ENCODE data around the gene GBP3.
A peak's percentile ranks its signal among the peaks of the same experiment; 100 is the strongest.
"Not testable (repeated sequence)": the region's sequence is repeated elsewhere in the genome, so short reads cannot be mapped to it uniquely, and the experiment has no call there.

Gene GBP3

DNA sequence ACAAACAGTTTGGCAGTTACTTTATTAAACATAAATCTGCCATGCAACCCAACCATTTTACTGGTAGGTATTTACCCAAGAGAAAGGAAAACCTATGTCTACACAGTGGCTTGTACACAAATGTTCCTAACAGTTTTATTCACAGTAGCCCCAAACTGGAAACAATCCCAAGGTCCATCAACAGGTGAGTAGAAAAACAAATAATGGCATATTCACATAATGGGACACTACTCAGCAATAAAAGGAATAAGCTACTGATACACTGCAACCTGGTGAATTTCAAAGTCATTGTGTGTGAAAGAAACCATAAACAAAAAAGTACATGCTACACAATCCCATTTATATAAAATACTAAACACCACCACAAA lies 42.9 kb downstream of the GBP3 start:
- Histone ChIP-seq H3K14ac (ENCODE audit: low read length) (no peak overlapping the region), H2BK120ac (ENCODE audit: insufficient read depth, low read length, poor library complexity) (no peak overlapping the region), H3K9ac (ENCODE audit: low read length) (no peak overlapping the region), H2AK5ac (ENCODE audit: low read length) (no peak overlapping the region), H4K12ac (ENCODE audit: low read depth, low read length) (no peak overlapping the region), H4K8ac (ENCODE audit: low read depth, low read length) (no peak overlapping the region), H2AFZ (ENCODE audit: insufficient read depth, low read length, poor library complexity) (no peak overlapping the region), H3K79me1 (ENCODE audit: low read length) (no peaks in the 10 kb centered on the region), H3K4ac (ENCODE audit: low read depth, low read length) (no peak overlapping the region), H3K4me3 (ENCODE audit: low read depth, low read length) (no peak overlapping the region), H3K18ac (ENCODE audit: low read length) (no peak overlapping the region), H3K4me1 (ENCODE audit: control insufficient read depth in 1 of 2, insufficient read depth in 2 of 2, low read length in 2 of 2) (no peaks in the 10 kb centered on the region), H3K27me3 (ENCODE audit: insufficient read depth, low read length) (no peaks in the 10 kb centered on the region), H2BK12ac (ENCODE audit: low read length) (no peak overlapping the region), H3K27ac (ENCODE audit: low read depth, low read length) (no peak overlapping the region), H3K23ac (ENCODE audit: low read length) (no peak overlapping the region), H3K4me2 (ENCODE audit: low read length) (no peak overlapping the region), H3K36me3 (ENCODE audit: control insufficient read depth in 1 of 2, insufficient read depth in 2 of 2, low read length in 2 of 2) (peaks cover 11 to 14% of the 10 kb centered on the region in 2 experiments), H2BK5ac (ENCODE audit: low read depth, low read length, poor library complexity) (no peak overlapping the region), H3K79me2 (ENCODE audit: control insufficient read depth, insufficient read depth, low read length, poor library complexity) (peaks cover 2% of the 10 kb centered on the region), H3K9me3 (ENCODE audit: insufficient read depth, low read depth, low read length) (no peaks in the 10 kb centered on the region), H4K91ac (ENCODE audit: low read depth, low read length) (no peak overlapping the region)
- DNase-seq = no peak

DNA sequence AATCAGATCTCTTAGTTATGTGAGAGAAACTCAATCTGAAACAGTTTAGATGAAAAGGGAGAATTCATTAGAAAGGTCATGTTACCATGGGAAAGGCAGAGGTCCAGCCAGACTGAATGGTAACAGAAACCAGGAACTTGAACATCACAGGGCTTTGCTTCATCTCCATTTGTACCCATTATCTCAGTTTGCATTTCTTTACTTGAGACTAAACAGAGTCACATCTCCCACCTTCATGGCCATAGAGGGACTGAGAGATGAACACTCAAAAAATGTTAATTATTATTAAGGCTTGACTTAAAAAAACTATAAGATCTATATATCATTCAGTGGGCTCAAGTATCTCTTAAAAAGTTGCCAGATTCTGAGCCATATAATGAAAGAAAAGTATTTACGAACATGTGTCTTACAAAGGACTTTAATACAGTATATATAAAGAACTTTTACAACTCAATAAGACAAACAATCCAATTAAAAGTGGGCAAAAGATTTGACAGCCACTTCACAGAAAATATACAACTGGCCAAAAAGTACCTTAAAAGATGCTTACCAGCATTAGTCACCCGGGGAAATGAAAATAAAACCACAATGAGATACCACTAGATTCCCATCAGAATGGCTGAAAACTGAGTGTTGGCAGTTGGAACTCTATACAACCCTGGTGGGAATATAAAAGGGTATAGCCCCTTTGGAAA lies 43.5 kb downstream of the GBP3 start:
- Histone ChIP-seq H3K27me3 (ENCODE audit: insufficient read depth, low read length) (no peaks in the 10 kb centered on the region), H3K23ac (ENCODE audit: low read length) (no peak overlapping the region), H2BK5ac (ENCODE audit: low read depth, low read length, poor library complexity) (no peak overlapping the region), H2BK120ac (ENCODE audit: insufficient read depth, low read length, poor library complexity) (no peak overlapping the region), H3K9me3 (ENCODE audit: insufficient read depth, low read depth, low read length) (no peaks in the 10 kb centered on the region), H3K14ac (ENCODE audit: low read length) (no peak overlapping the region), H3K79me2 (ENCODE audit: control insufficient read depth, insufficient read depth, low read length, poor library complexity) (peaks cover 2% of the 10 kb centered on the region), H2AFZ (ENCODE audit: insufficient read depth, low read length, poor library complexity) (no peak overlapping the region), H4K8ac (ENCODE audit: low read depth, low read length) (no peak overlapping the region), H3K4me2 (ENCODE audit: low read length) (no peak overlapping the region), H4K91ac (ENCODE audit: low read depth, low read length) (no peak overlapping the region), H3K27ac (ENCODE audit: low read depth, low read length) (no peak overlapping the region), H3K4me1 (ENCODE audit: control insufficient read depth in 1 of 2, insufficient read depth in 2 of 2, low read length in 2 of 2) (no peaks in the 10 kb centered on the region), H3K9ac (ENCODE audit: low read length) (no peak overlapping the region), H2BK12ac (ENCODE audit: low read length) (no peak overlapping the region), H2AK5ac (ENCODE audit: low read length) (no peak overlapping the region), H3K79me1 (ENCODE audit: low read length) (no peaks in the 10 kb centered on the region), H3K36me3 (ENCODE audit: control insufficient read depth in 1 of 2, insufficient read depth in 2 of 2, low read length in 2 of 2) (peaks cover 11 to 14% of the 10 kb centered on the region in 2 experiments), H3K18ac (ENCODE audit: low read length) (no peak overlapping the region), H4K12ac (ENCODE audit: low read depth, low read length) (no peak overlapping the region), H3K4me3 (ENCODE audit: low read depth, low read length) (no peak overlapping the region), H3K4ac (ENCODE audit: low read depth, low read length) (no peak overlapping the region)
- DNase-seq = no peak
- no CpG with 5 or more reads among the region's 2 CpGs for WGBS (ENCODE audit: extremely low coverage, insufficient coverage, insufficient read length)

GRCh38 chr1:88976235-88976634 lies 46.4 kb downstream of the GBP3 start:
- peaks cover 3 to 7% of the 10 kb centered on the region in 2 experiments for H3K36me3 ChIP-seq (ENCODE audit: control insufficient read depth in 1 of 2, insufficient read depth in 2 of 2, low read length in 2 of 2)
- H2BK12ac ChIP-seq (ENCODE audit: low read length) = no peak overlapping the region
- H3K9ac ChIP-seq (ENCODE audit: low read length) = no peak overlapping the region
- no peak overlapping the region for H2BK120ac ChIP-seq (ENCODE audit: insufficient read depth, low read length, poor library complexity)
- no CpG with 5 or more reads among the region's 5 CpGs for WGBS (ENCODE audit: extremely low coverage, insufficient coverage, insufficient read length)
- H3K14ac ChIP-seq (ENCODE audit: low read length) = no peak overlapping the region
- H3K4me2 ChIP-seq (ENCODE audit: low read length) = no peak overlapping the region
- H3K27me3 ChIP-seq (ENCODE audit: insufficient read depth, low read length) = no peaks in the 10 kb centered on the region
- H3K27ac ChIP-seq (ENCODE audit: low read depth, low read length) = no peak overlapping the region
- H4K12ac ChIP-seq (ENCODE audit: low read depth, low read length) = no peak overlapping the region
- H3K9me3 ChIP-seq (ENCODE audit: insufficient read depth, low read depth, low read length) = no peaks in the 10 kb centered on the region
- no peak overlapping the region for H3K18ac ChIP-seq (ENCODE audit: low read length)
- H3K4me1 ChIP-seq (ENCODE audit: control insufficient read depth in 1 of 2, insufficient read depth in 2 of 2, low read length in 2 of 2) = no peaks in the 10 kb centered on the region
- H2AK5ac ChIP-seq (ENCODE audit: low read length) = no peak overlapping the region
- no peak overlapping the region for H2BK5ac ChIP-seq (ENCODE audit: low read depth, low read length, poor library complexity)
- H3K79me2 ChIP-seq (ENCODE audit: control insufficient read depth, insufficient read depth, low read length, poor library complexity) = no peaks in the 10 kb centered on the region
- no peak overlapping the region for H3K4me3 ChIP-seq (ENCODE audit: low read depth, low read length)
- H2AFZ ChIP-seq (ENCODE audit: insufficient read depth, low read length, poor library complexity) = no peak overlapping the region
- no peak overlapping the region for H4K91ac ChIP-seq (ENCODE audit: low read depth, low read length)
- no peak overlapping the region for H3K23ac ChIP-seq (ENCODE audit: low read length)
- no peak overlapping the region for H3K4ac ChIP-seq (ENCODE audit: low read depth, low read length)
- peak; percentile 37 to 56 for DNase-seq
- no peaks in the 10 kb centered on the region for H3K79me1 ChIP-seq (ENCODE audit: low read length)
- no peak overlapping the region for H4K8ac ChIP-seq (ENCODE audit: low read depth, low read length)

- not testable (repeated sequence) for H2BK5ac ChIP-seq (ENCODE audit: low read depth, low read length, poor library complexity); H3K14ac ChIP-seq (ENCODE audit: low read length); H3K79me2 ChIP-seq (ENCODE audit: control insufficient read depth, insufficient read depth, low read length, poor library complexity); H3K23ac ChIP-seq (ENCODE audit: low read length); DNase-seq; H3K4me1 ChIP-seq (ENCODE audit: control insufficient read depth in 1 of 2, insufficient read depth in 2 of 2, low read length in 2 of 2); H3K36me3 ChIP-seq (ENCODE audit: control insufficient read depth in 1 of 2, insufficient read depth in 2 of 2, low read length in 2 of 2); H2BK12ac ChIP-seq (ENCODE audit: low read length); H2BK120ac ChIP-seq (ENCODE audit: insufficient read depth, low read length, poor library complexity); H3K9me3 ChIP-seq (ENCODE audit: insufficient read depth, low read depth, low read length); H4K8ac ChIP-seq (ENCODE audit: low read depth, low read length); H3K4me3 ChIP-seq (ENCODE audit: low read depth, low read length); H4K91ac ChIP-seq (ENCODE audit: low read depth, low read length); H3K27me3 ChIP-seq (ENCODE audit: insufficient read depth, low read length); H3K4ac ChIP-seq (ENCODE audit: low read depth, low read length); H2AFZ ChIP-seq (ENCODE audit: insufficient read depth, low read length, poor library complexity); H3K27ac ChIP-seq (ENCODE audit: low read depth, low read length); H3K79me1 ChIP-seq (ENCODE audit: low read length); H2AK5ac ChIP-seq (ENCODE audit: low read length); H3K4me2 ChIP-seq (ENCODE audit: low read length); H3K18ac ChIP-seq (ENCODE audit: low read length); H3K9ac ChIP-seq (ENCODE audit: low read length); H4K12ac ChIP-seq (ENCODE audit: low read depth, low read length)
- WGBS (ENCODE audit: extremely low coverage, insufficient coverage, insufficient read length) = no CpG with 5 or more reads among the region's 13 CpGs
Observed at GRCh38 chr1:88974616-88975172, 48.0 kb downstream of the GBP3 start.

All from trophoblast cell (in vitro differentiated cells and primary cell).